ENCODE measurements around the gene SOCS3.

GRCh38 chr17:78318843-78319242 lies 41.0 kb downstream of the SOCS3 start:
- TF ChIP-seq POLR2AphosphoS5 (IDR thresholded peaks at IDR 0.05; ENCODE audit: low read depth, low read length): no peak
- TF ChIP-seq CTCF (IDR thresholded peaks at IDR 0.05): no peak
- no peak for TF ChIP-seq REST (IDR thresholded peaks at IDR 0.05; ENCODE audit: insufficient read depth in 1 of 2, low read depth in 2 of 2, low read length in 1 of 2)
